Right renal cortex interstitium (tissue), 3 donors: ENCODE results near the gene R3HDM4. TPM values are rescaled to one million over a fixed set of nuclear protein-coding genes. Genes with fewer than 3 reads are reported as not detected.
A peak's percentile ranks its signal among the peaks of the same experiment; 100 is the strongest.

Experiments
- DNase-seq, 3 donors: peaks; one replicate each; pipeline ENCODE4 v3.0.0-alpha.2; 2013; ENCODE audit warnings: low read depth in 3 of 3, low spot score in 2 of 3
- polyA plus RNA-seq, 3 donors: library from polyadenylated mRNA; unstranded; fragments of 120-200 nt; gene quantifications; one replicate each; pipeline ENCODE4 v1.2.1, GENCODE V29; 2013; ENCODE audit not compliant: insufficient read length in 3 of 3

R3HDM4 gene
- polyA plus RNA-seq, 3 donors, result 32.0 to 37.7 (median 34.1) TPM

- DNase-seq, result no peak
Observed at GRCh38 chr19:932648-933552, 19.9 kb upstream of the R3HDM4 start.

- no peak for DNase-seq
Observed at GRCh38 chr19:931860-932647, 19.0 kb upstream of the R3HDM4 start.

- no peak for DNase-seq
Observed at GRCh38 chr19:929891-930258, 16.9 kb upstream of the R3HDM4 start.

GRCh38 chr19:929203-929890 lies 16.3 kb upstream of the R3HDM4 start:
- DNase-seq, result no peak

GRCh38 chr19:928471-929202 lies 15.6 kb upstream of the R3HDM4 start:
- no peak for DNase-seq

GRCh38 chr19:927780-928401 lies 14.9 kb upstream of the R3HDM4 start:
- no peak for DNase-seq

- DNase-seq, result no peak
Observed at GRCh38 chr19:927351-927779, 14.3 kb upstream of the R3HDM4 start.

GRCh38 chr19:926589-927350 lies 13.8 kb upstream of the R3HDM4 start:
- no peak for DNase-seq

GRCh38 chr19:926323-926588 lies 13.2 kb upstream of the R3HDM4 start:
- no peak for DNase-seq

GRCh38 chr19:925526-926322 lies 12.7 kb upstream of the R3HDM4 start, which contains the start of gene ARID3A:
ARID3A (plus strand) TSS chr19:926035; CDS start chr19:929529, 3,494 bp downstream.
- DNase-seq, result peak in 1 of 3 donors; percentile 85

- no peak for DNase-seq
Observed at GRCh38 chr19:925087-925525, 12.1 kb upstream of the R3HDM4 start.

GRCh38 chr19:924553-925086 lies 11.6 kb upstream of the R3HDM4 start:
- no peak for DNase-seq

GRCh38 chr19:920051-920864 lies 7.2 kb upstream of the R3HDM4 start:
- DNase-seq, result no peak

GRCh38 chr19:919199-920050 lies 6.4 kb upstream of the R3HDM4 start:
- DNase-seq, result no peak

- no peak for DNase-seq
Observed at GRCh38 chr19:918481-919198, 5.6 kb upstream of the R3HDM4 start.

GRCh38 chr19:918152-918437 lies 5.1 kb upstream of the R3HDM4 start:
- no peak for DNase-seq
